ENCODE measurements around the gene ARHGAP22.

ARHGAP22 gene

DNA sequence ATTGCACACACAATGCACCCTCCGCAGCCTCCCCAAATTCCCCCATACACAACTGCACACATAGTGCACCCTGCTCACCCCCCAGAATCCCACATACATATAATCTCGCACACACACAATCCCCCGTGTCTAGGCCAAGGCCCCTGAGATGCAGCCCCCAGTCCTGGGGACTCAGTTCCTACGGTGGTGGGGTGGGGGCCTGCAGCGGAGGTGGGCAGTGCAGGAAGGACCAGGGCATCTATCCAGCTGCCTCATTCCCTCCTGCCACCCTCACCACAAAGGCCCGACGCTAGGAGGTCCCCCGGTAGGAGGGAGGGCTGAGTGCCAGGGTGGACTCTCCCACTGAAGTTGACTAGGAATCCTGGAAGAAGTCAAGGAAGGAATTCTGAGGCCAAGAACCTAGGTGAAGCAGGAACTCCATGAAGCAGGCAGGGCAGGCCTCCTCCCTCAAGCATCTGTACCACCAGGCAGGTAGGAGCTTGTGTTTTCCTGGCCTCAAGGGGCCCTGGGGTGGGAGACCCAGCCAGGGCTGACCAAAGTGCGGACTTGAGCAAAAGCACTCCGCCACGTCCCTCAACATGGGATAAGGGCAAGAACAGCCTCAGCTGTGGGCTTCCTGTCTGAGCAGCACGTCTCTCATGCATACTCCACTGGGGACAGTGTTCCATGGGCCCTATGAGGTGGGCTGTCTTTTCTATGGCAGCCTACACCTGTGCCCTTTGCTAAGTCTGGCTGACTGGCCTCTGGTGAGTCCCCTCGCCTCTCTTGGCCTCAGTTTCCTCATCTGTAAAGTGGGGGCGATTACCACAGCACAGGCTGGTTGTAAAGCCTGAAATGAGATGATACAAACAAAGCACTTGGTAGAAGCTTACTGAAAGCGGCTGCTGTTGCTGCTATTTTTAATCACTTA lies 152.6 kb downstream of the ARHGAP22 start:
- DNase-seq (ENCODE audit: low read depth in 2 of 2) = no peak

DNA sequence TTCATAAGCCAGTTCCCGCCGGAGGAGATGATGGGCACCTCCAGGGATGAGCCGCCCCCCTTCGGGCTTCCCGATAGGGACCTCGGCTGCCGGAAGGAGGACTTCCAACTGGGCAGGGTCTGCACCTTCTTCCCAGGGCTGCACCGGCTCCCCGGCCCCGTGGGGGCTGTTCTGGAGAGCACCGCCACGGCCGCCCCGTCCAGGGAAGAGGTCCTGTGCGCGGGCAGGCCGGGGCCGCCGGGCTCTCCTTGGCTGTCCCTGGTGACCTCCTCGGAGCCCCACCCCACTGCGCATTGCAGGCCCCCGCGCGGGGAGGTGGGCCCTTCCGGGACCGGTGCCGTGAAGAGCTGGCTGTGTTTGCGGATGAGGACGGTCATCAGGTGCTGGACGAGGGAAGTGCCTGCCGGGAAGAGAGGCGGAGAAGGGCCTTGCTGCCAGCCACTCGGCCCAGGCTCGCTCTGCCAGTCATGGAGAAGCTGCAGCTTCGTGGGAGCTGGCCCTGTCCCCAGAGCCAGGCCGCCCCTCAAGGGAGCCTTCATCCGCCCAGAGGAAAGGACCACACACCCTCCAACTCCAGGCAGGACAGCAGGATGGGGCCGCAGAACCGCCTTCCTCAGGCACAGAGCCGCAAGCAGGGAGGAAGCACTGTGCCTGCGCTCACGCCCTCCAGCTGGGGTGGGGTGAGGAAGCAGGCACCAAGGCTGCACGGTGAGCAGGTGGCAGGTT lies 154.0 kb downstream of the ARHGAP22 start:
- no peak for DNase-seq (ENCODE audit: low read depth in 2 of 2)

GRCh38 chr10:48450233-48450740 lies 154.6 kb downstream of the ARHGAP22 start:
- no peak for DNase-seq (ENCODE audit: low read depth in 2 of 2)

DNA sequence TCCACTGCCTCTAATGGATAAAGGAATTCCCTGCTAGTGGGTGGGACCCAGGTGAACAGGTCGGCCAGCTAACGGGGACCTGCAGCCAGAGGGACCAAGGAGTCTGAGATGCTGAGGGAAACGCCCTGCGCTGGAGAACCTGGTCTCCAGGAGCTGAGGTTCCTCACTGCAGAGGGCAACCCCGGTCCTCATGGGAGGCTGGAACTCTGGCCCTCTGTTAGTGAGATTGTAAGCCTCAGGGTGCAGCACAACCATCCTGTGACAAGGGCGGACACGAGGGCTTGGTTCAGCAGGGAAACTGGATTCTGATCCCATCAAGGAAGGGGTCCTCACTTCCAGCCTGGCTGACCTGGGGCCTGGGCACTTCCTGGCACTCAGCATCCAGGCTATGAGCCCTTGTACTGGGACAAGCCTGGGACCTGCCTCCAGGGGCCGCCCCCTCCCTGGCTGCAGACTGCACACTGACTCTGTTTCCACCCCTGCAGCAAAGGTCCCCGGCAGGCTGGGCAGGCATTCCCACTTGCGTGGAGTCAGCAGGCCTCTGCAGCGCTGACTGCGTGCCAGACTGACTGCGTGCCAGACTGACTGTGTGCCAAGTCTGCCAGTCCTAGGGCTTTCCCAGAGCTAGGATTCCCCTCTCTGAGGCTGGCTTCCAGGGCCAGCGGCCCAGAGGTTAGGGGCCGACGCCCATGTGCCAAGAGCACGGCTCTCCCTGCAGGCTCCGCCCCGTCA lies 155.2 kb downstream of the ARHGAP22 start:
- DNase-seq (ENCODE audit: low read depth in 2 of 2) = no peak

GRCh38 chr10:48448796-48449195 lies 156.1 kb downstream of the ARHGAP22 start:
- no peak for DNase-seq (ENCODE audit: low read depth in 2 of 2)

- DNase-seq (ENCODE audit: low read depth in 2 of 2) = no peak
Observed at GRCh38 chr10:48447356-48448215, 157.3 kb downstream of the ARHGAP22 start.

GRCh38 chr10:48446785-48447184 lies 158.1 kb downstream of the ARHGAP22 start:
- no peak for DNase-seq (ENCODE audit: low read depth in 2 of 2)

- no peak for DNase-seq (ENCODE audit: low read depth in 2 of 2)
Observed at GRCh38 chr10:48445932-48446331, 158.9 kb downstream of the ARHGAP22 start.

DNA sequence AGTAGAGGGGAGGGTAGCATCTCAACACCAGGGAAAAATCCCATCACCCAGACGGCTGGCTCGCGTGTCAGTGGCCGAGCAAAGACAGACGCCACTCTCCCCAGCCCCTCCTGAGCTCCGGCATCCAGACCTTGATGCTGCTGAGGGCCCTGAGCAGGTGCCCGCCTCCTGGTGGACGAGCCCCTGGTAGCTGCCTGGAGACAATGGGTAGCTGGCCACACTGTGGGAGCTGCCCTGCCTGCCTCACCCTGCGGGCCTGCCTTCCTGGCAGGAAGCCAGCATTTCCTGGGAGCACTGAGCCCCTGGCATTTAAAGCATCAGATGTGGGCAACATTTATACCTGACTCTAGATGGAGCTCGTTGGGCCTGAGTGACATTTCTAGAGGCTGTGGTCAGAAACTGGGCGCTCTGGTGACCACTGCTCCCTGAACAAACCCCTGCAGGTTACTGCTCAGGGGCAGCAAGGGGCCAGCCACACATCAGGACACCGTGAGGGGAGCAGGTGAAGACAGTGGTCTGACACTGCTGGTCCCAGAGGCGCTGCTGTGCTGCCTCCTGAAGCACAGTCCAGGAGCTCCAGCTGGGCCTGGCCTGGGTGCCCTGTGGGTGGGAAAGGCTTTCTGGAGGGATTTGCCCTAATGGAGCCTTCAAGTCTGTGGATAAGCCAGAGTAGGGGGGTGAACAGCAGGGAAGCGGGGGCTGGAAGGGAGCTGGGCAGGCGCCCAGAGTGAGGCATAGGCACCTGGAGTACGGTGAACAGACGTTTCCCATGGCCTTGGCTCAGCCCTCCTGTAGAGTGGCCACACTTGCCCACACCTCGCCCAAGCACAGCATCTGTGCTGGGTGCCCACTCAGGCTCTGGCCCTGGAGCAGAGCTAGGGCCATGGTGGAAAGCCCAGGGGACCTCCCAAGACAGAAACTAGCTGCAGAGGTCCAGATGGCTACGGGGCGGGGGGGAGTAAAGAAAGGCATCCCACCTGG lies 159.7 kb downstream of the ARHGAP22 start:
- no peak for DNase-seq (ENCODE audit: low read depth in 2 of 2)

DNA sequence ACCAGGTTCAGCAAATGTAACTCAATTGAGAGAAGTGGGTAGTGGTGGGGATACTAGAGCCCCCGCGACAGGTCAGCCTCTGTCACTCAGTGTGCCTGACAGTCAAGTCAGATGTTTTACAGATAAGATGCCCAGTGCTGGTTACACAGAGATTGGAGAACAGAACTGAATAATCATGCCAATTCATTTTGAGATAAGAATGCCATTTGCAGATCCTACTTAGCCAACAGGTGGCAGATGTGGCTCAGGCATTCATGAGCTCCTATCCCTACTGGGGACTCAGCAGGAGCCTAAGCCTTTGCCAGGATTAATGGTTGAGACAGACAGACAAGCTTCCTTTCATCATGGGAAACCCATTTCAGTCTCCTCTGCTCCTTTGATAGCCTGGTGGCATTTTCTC lies 160.6 kb downstream of the ARHGAP22 start:
- no peak for DNase-seq (ENCODE audit: low read depth in 2 of 2)

DNA sequence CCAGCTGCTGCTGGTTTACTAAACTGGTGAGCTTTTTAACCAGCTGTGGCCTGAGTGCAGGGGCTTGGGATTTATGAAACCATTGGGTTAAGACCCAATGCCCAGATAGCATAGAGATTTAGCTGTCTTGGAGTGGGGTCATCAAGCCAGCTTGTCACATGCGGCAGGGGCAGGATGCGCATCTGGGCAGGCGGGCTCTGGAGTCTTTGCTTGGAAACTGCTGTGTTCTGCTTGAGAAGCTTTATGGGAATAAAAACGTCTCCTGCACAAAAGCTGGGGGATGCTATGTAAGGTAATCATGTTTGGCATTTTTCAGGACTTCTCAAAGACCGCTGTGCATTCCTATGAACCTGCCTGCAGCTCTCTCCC lies 162.1 kb downstream of the ARHGAP22 start:
- no peak for DNase-seq (ENCODE audit: low read depth in 2 of 2)

GRCh38 chr10:48442090-48442808 lies 162.6 kb downstream of the ARHGAP22 start:
- no peak for DNase-seq (ENCODE audit: low read depth in 2 of 2)

- no peak for DNase-seq (ENCODE audit: low read depth in 2 of 2)
Observed at GRCh38 chr10:48440771-48441170, 164.1 kb downstream of the ARHGAP22 start.

DNA sequence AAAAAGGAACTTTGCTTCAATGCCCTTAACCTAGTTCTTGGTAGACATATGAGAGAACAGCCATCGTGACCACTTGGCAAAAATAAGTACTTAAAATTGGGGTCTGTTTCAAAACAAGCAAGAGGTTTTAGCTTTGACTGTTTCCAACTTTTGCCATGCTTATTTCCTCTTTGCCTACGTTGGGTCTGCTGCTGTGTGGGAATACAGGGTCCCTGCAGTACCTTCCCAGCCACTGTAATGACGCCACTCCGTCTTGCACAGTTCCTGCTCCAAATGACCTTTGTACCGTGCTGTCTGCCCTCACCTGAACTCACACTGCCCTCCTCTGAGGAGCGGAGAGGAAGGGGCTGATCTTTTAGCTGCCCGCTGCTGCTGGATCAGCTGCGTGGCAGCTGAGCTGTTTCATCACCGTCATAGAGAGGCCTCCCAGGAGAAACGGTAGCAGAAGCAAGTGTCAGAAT lies 165.3 kb downstream of the ARHGAP22 start:
- no peak for DNase-seq (ENCODE audit: low read depth in 2 of 2)

DNA sequence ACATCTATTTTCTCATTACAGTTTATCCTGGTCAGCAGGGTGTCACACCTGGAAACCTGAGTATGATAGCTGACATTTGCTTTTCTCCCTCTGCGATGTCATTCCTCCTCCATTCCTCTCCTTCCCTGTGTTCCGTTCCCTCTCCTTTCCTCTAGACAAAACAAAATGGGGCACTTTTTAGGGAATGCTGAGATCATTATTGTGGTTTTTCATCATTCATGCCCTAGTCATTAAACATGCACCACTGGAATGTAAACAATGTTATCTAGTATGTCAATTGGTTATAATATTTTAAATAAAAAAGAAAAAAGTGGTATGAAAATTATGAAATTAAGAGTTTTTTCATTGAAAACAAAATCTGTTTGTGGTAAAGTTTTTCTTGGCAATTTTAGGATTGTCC lies 165.8 kb downstream of the ARHGAP22 start:
- DNase-seq (ENCODE audit: low read depth in 2 of 2) = no peak

GRCh38 chr10:48437546-48437945 lies 167.3 kb downstream of the ARHGAP22 start:
- DNase-seq (ENCODE audit: low read depth in 2 of 2) = no peak

GRCh38 chr10:48431871-48432270 lies 173.0 kb downstream of the ARHGAP22 start:
- DNase-seq (ENCODE audit: low read depth in 2 of 2) = no peak

GRCh38 chr10:48430402-48430993 lies 174.4 kb downstream of the ARHGAP22 start:
- DNase-seq (ENCODE audit: low read depth in 2 of 2) = no peak

GRCh38 chr10:48429309-48429708 lies 175.6 kb downstream of the ARHGAP22 start:
- no peak for DNase-seq (ENCODE audit: low read depth in 2 of 2)

Measured in activated CD8-positive, alpha-beta memory T cell treated with anti-CD3 and anti-CD28 coated beads for 4 hours (primary cell).